Activated T-helper 9 cell treated with anti-CD3 and anti-CD28 coated beads, Interleukin-2, amount 50 U/mL, for 16 hours (primary cell): ENCODE data around the gene MYO5A.
"Not testable (repeated sequence)": the region's sequence is repeated elsewhere in the genome, so short reads cannot be mapped to it uniquely, and the experiment has no call there.

ENCODE experiments used
- DNase-seq: peaks from one replicate; pipeline ENCODE4 v3.0.0-alpha.2; 2020; ENCODE audit warnings: low read depth

MYO5A gene

GRCh38 chr15:52540374-52541012, 11.8 kb upstream of the MYO5A start:
- DNase-seq: no peak

GRCh38 chr15:52537459-52537858, 8.8 kb upstream of the MYO5A start:
- no peak for DNase-seq

- DNase-seq: no peak
Measured at GRCh38 chr15:52532427-52532826, 3.7 kb upstream of the MYO5A start.

GRCh38 chr15:52529940-52530339, 1.3 kb upstream of the MYO5A start:
- no peak for DNase-seq

- peak; percentile 1 for DNase-seq
Measured at GRCh38 chr15:52529341-52529924, 753 bp upstream of the MYO5A start.

- DNase-seq: peak; percentile 34
Measured at GRCh38 chr15:52527911-52528563, 643 bp downstream of the MYO5A start.

GRCh38 chr15:52527196-52527910, 1.3 kb downstream of the MYO5A start:
- no peak for DNase-seq

GRCh38 chr15:52524223-52525136, 4.2 kb downstream of the MYO5A start:
- DNase-seq: no peak

GRCh38 chr15:52523647-52524046, 5.0 kb downstream of the MYO5A start:
- no peak for DNase-seq

GRCh38 chr15:52523192-52523591, 5.5 kb downstream of the MYO5A start:
- DNase-seq: no peak

GRCh38 chr15:52521682-52522081, 7.0 kb downstream of the MYO5A start:
- no peak for DNase-seq

GRCh38 chr15:52520421-52520820, 8.3 kb downstream of the MYO5A start:
- no peak for DNase-seq

- no peak for DNase-seq
Measured at GRCh38 chr15:52518487-52519371, 10.0 kb downstream of the MYO5A start.

- no peak for DNase-seq
Measured at GRCh38 chr15:52517014-52517413, 11.7 kb downstream of the MYO5A start.

- DNase-seq: no peak
Measured at GRCh38 chr15:52515343-52515742, 13.3 kb downstream of the MYO5A start.

- DNase-seq: no peak
Measured at GRCh38 chr15:52514482-52514881, 14.2 kb downstream of the MYO5A start.

GRCh38 chr15:52512869-52513268, 15.8 kb downstream of the MYO5A start:
- DNase-seq: not testable (repeated sequence)

GRCh38 chr15:52511084-52511483, 17.6 kb downstream of the MYO5A start:
- no peak for DNase-seq

- no peak for DNase-seq
Measured at GRCh38 chr15:52509500-52510245, 19.0 kb downstream of the MYO5A start.

- DNase-seq: no peak
Measured at GRCh38 chr15:52506549-52506948, 22.1 kb downstream of the MYO5A start.
